ENCODE measurements around the gene TPGS2.
"Not testable (repeated sequence)": the region's sequence is repeated elsewhere in the genome, so short reads cannot be mapped to it uniquely, and the experiment has no call there.

Gene TPGS2, protein sequence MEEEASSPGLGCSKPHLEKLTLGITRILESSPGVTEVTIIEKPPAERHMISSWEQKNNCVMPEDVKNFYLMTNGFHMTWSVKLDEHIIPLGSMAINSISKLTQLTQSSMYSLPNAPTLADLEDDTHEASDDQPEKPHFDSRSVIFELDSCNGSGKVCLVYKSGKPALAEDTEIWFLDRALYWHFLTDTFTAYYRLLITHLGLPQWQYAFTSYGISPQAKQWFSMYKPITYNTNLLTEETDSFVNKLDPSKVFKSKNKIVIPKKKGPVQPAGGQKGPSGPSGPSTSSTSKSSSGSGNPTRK

DNA sequence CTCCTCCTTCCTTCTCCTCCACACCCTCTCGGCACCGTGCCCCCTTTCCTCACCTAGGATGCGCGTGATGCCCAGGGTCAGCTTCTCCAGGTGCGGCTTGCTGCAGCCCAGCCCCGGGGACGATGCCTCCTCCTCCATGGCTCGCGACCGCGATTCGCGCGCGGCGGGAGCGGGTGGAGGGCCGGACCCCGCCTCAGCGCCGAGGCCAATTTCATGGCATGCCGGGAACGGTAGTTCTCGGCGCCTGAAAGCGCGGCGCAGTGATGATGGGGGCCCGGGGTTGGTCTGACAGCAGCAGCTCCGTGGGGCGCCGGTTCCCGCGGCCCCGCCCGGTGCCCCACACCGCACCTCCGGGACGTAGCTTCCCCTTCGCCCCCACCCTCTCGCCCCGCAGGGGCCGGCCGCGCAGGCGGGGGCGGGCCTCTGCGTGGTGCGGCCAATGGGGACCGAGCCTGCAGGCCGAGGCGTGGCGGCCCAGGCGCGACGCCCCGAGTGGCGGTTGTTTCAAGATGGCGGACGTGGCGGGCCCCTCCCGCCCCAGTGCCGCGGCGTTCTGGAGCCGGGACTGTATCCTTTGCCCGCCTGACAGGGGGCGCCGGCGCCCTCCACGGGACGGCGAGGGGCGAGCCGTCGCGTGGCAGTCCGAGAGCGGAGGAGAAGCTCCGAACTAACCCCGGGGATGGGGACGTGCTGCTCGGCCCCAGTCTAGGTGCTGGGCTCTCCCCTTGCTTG lies at the start of gene TPGS2, which contains the start of gene KIAA1328:
TPGS2 (minus strand) TSS at position 373 of the 732 bp plus-strand sequence; CDS start at position 138, 235 bp downstream.
KIAA1328 (plus strand) TSS at position 498 of the 732 bp plus-strand sequence; CDS start at position 510, 12 bp downstream.
- H3K4me3 ChIP-seq (ENCODE audit: low read length), result peak within 1 kb of the TSS; percentile 91
- peak; percentile 89 for DNase-seq (ENCODE audit: low read depth)
- TF ChIP-seq, protein P1, sequence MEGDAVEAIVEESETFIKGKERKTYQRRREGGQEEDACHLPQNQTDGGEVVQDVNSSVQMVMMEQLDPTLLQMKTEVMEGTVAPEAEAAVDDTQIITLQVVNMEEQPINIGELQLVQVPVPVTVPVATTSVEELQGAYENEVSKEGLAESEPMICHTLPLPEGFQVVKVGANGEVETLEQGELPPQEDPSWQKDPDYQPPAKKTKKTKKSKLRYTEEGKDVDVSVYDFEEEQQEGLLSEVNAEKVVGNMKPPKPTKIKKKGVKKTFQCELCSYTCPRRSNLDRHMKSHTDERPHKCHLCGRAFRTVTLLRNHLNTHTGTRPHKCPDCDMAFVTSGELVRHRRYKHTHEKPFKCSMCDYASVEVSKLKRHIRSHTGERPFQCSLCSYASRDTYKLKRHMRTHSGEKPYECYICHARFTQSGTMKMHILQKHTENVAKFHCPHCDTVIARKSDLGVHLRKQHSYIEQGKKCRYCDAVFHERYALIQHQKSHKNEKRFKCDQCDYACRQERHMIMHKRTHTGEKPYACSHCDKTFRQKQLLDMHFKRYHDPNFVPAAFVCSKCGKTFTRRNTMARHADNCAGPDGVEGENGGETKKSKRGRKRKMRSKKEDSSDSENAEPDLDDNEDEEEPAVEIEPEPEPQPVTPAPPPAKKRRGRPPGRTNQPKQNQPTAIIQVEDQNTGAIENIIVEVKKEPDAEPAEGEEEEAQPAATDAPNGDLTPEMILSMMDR (IDR thresholded peaks at IDR 0.05; ENCODE audit: insufficient read depth, low read depth, low read length, missing control alignments), result peak; percentile 19

DNA sequence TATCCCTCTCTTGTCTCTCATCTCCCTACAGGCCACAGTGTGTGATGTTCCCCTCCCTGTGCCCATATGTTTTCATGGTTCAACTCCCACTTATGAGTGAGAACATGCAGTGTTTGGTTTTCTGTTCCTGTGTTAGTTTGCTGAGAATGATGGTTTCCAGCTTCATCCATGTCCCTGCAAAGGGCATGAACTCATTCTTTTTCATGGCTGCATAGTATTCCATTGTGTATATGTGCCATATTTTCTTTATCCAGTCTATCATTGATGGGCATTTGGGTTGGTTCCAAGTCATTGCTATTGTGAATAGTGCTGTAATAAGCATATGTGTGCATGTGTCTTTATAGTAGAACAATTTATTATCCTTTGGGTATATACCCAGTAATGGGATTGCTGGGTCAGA lies 45.0 kb upstream of the TPGS2 start:
- DNase-seq (ENCODE audit: low read depth); H3K4me3 ChIP-seq (ENCODE audit: low read length): not testable (repeated sequence)

DNA sequence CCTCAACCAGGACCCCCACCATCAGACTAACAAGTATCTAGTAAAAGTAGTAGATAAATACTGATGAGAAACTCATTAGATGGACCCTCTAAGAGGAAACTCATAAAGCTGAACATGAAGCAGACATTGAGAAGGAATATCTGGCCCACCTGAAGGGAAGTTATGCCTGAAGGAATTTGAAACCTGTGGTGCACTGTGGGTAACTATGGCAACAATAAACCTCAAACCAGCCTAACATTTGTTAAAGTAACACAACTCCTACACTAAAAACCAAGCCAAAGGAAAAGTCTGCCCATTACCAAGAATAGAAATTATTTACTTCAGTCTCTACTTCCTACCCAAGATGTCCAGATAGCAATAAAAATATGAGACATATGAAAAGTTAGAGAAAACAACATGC lies 43.5 kb upstream of the TPGS2 start:
- DNase-seq (ENCODE audit: low read depth), result no peak
- H3K4me3 ChIP-seq (ENCODE audit: low read length), result no peak overlapping the region
- TF ChIP-seq, protein P1 (IDR thresholded peaks at IDR 0.05; ENCODE audit: insufficient read depth, low read depth, low read length, missing control alignments), result no peak

DNA sequence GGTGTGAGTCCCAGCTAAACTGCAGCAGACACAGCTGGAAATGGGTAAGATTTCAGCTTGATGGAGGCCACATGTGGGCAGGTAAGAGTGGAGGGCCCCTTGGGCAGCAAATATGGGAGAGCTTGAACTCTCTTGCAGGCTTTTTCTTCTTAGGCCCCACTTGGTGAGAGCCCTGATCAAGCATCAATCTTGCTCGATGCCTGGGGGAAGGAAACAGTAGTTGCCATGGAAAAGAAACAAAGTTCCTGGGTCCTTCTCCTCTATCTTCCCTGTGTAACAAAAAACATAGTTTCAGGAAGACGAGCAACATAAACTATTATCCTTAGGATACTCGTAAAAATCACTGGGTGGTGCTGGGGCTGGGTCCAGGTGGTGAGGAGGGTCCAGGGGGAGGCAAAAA lies 43.0 kb upstream of the TPGS2 start:
- DNase-seq (ENCODE audit: low read depth), result no peak
- TF ChIP-seq, protein P1 (IDR thresholded peaks at IDR 0.05; ENCODE audit: insufficient read depth, low read depth, low read length, missing control alignments), result no peak
- no peak overlapping the region for H3K4me3 ChIP-seq (ENCODE audit: low read length)

DNA sequence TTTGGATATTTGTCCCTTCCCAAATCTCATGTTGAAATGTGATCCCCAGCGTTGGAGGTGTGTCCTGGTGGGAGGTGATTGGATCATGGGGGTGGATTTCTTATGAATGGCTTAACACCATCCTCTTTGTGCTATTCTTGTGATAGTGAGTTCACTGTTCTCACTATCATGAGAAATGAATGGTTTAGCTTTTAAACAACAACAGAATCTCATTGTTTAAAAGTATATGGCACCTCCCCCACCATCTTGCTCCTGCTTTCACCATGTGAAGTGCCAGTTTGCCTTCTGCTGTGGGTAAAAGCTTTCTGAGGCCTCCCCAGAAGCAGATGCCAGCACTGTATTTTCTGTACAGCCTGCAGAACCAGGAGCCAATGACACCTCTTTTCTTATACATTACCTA lies 38.3 kb upstream of the TPGS2 start:
- TF ChIP-seq, protein P1 (IDR thresholded peaks at IDR 0.05; ENCODE audit: insufficient read depth, low read depth, low read length, missing control alignments), result no peak
- no peak for DNase-seq (ENCODE audit: low read depth)

DNA sequence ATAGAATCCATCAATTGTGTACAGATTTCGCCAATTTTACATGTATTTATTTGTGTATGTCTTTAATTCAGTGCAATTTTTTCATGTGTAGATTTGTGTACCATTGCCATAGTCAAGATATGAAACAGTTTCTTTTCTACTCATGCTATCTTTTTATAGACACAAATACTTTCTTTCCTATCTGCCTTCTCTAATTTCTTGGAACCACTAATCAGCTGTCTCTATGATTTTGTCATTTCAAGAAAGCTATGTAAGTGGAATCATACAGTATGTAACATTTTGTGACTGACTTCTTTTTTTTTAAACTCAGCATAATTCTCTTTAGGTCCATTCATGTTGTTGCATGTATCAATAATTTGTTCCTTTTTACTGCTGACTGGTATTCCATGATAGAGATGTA lies 33.4 kb upstream of the TPGS2 start:
- TF ChIP-seq, protein P1 (IDR thresholded peaks at IDR 0.05; ENCODE audit: insufficient read depth, low read depth, low read length, missing control alignments), result no peak
- H3K4me3 ChIP-seq (ENCODE audit: low read length), result no peak overlapping the region
- DNase-seq (ENCODE audit: low read depth), result no peak

More for the DNA sequence above, 38.3 kb upstream of the TPGS2 start:
- no peak overlapping the region for H3K4me3 ChIP-seq (ENCODE audit: low read length)

DNA sequence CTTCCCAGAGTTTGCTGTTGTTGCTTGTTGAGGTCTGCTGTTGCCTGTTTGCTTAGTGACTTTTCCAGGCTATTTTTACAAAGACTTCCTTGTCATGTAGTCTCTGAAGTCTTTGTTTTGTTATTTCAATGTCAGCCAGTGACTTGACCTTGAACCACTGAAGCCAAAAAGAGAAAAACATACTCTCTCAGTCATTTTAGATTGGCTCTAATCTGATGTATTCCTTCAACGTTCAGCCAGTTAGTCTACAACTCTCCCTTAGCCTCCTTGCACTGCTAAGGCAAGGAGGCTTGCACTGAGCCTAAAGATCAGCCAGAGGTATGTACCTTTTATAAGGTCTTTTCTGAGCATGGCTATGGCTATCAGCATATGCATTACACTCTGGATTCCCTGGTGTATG lies 28.0 kb upstream of the TPGS2 start:
- DNase-seq (ENCODE audit: low read depth), result no peak
- TF ChIP-seq, protein P1 (IDR thresholded peaks at IDR 0.05; ENCODE audit: insufficient read depth, low read depth, low read length, missing control alignments), result no peak
- no peak overlapping the region for H3K4me3 ChIP-seq (ENCODE audit: low read length)

Measured in epithelial cell of esophagus (primary cell).